ENCODE results near the gene TAS2R60. TPM values are rescaled to one million over a fixed set of nuclear protein-coding genes. Genes with fewer than 3 reads are reported as not detected.

Gene TAS2R60
- total and polyA plus RNA-seq, 2 of the 8 experiments (the other 6 are each of a cell fraction or from before 2014, with no cell fraction given), result 0.15 to 0.32 TPM

- Histone ChIP-seq H3K4me2 (ENCODE audit: insufficient read depth in 1 of 2, low read depth in 2 of 2, low read length in 2 of 2) (no peak overlapping the region), H3K4me3 (ENCODE audit: extremely low read depth in 1 of 4, insufficient read depth in 2 of 4, low read depth in 3 of 4, low read length in 4 of 4) (no peak overlapping the region), H2BK5ac (ENCODE audit: low read depth, low read length) (no peak overlapping the region), H3K27ac (ENCODE audit: low read depth, low read length) (no peak overlapping the region), H3K79me1 (ENCODE audit: low read depth, low read length) (no peaks in the 10 kb centered on the region), H3K23me2 (ENCODE audit: low read depth, low read length) (peaks cover 2% of the 10 kb centered on the region; the same call in 1 of the 2 replicates), H3K9ac (replicated peaks in 1 of 4; ENCODE audit: extremely low read depth in 1 of 4, low read depth in 3 of 4, low read length in 3 of 4) (no peak overlapping the region), H3K18ac (ENCODE audit: extremely low read depth, low read length) (no peak overlapping the region), H4K91ac (replicated peaks; ENCODE audit: insufficient read length, low read length) (no peak overlapping the region), H3K56ac (replicated peaks; ENCODE audit: insufficient read length, low read depth, low read length) (no peak overlapping the region), H3K4ac (replicated peaks; ENCODE audit: insufficient read length, low read depth, low read length) (no peak overlapping the region), H4K5ac (ENCODE audit: insufficient read length, low read depth, low read length) (no peak overlapping the region), H4K8ac (ENCODE audit: extremely low read depth, insufficient read depth, low read length) (no peak overlapping the region), H2BK20ac (ENCODE audit: low read length) (no peak overlapping the region), H2BK12ac (ENCODE audit: low read depth, low read length) (no peak overlapping the region), H3K79me2 (ENCODE audit: control insufficient read depth in 1 of 2, insufficient read depth in 2 of 2, low read length in 2 of 2) (no peaks in the 10 kb centered on the region), H3K36me3 (ENCODE audit: control insufficient read depth in 2 of 4, insufficient read depth in 4 of 4, low read length in 3 of 4) (no peaks in the 10 kb centered on the region), H2AFZ (ENCODE audit: low read length) (no peak overlapping the region), H3K14ac (ENCODE audit: insufficient read length) (no peak overlapping the region), H3K4me1 (replicated peaks in 1 of 4; ENCODE audit: control insufficient read depth in 3 of 4, insufficient read depth in 4 of 4, low read length in 3 of 4) (peaks cover 2 to 8% (median 6%) of the 10 kb centered on the region in 4 experiments), H3K23ac (ENCODE audit: insufficient read length) (no peak overlapping the region), H3K27me3 (replicated peaks in 1 of 4; ENCODE audit: control insufficient read depth in 3 of 4, extremely low read depth in 1 of 4, insufficient read depth in 3 of 4, low read length in 3 of 4) (no peaks in the 10 kb centered on the region), H4K20me1 (replicated peaks in 1 of 2; ENCODE audit: control insufficient read depth in 1 of 2, insufficient read depth in 2 of 2, low read length in 2 of 2) (no peaks in the 10 kb centered on the region), H2BK120ac (replicated peaks; ENCODE audit: low read depth, low read length) (no peak overlapping the region), H2AK5ac (ENCODE audit: low read depth, low read length) (no peak overlapping the region), H3K9me3 (ENCODE audit: insufficient read depth in 2 of 2, low read depth in 1 of 2, low read length in 1 of 2) (no peaks in the 10 kb centered on the region), H2BK15ac (ENCODE audit: low read length) (no peak overlapping the region)
- FAIRE-seq (no peak), DNase-seq (ENCODE audit: low read depth in 1 of 2, low spot score in 2 of 2) (no peak)
- POLR2A ChIA-PET (ENCODE audit: partially characterized antibody), result no interaction called here
- 92% methylated on average over 4 of the region's 4 CpGs; no CpG with 5 or more reads in 1 of the 2 experiments for WGBS, 2 experiments (ENCODE audit: extremely low coverage in 1 of 2, insufficient coverage in 1 of 2, insufficient read length in 1 of 2, insufficient replicate concordance in 2 of 2, low coverage in 1 of 2, low lambda C conversion rate in 2 of 2, missing lambda C conversion rate in 1 of 2)
- CTCF ChIA-PET (ENCODE audit: partially characterized antibody), result interaction anchor here (4.5 kb wide), 1 partner anchor 17 kb away, joined by 23 read pairs; no protein-coding TSS in a partner anchor
- TF ChIP-seq E2F6 (IDR thresholded peaks at IDR 0.05) (no peak), CEBPB (IDR thresholded peaks at IDR 0.05; ENCODE audit: low read depth, low read length) (no peak)
These were observed 9.5 kb upstream of the TAS2R60 start for GRCh38 chr7:143433759-143434158.
